Hypothalamus (tissue), 51 donors: ENCODE measurements around the gene DENND5A.
A peak's percentile ranks its signal among the peaks of the same experiment; 100 is the strongest.
"Not testable (repeated sequence)": the region's sequence is repeated elsewhere in the genome, so short reads cannot be mapped to it uniquely, and the experiment has no call there.

Source experiments
- DNase-seq, 51 donors: peaks; one replicate each; lab custom pipeline; 2025; lab: John Stamatoyannopoulos, UW

Gene DENND5A

DNA sequence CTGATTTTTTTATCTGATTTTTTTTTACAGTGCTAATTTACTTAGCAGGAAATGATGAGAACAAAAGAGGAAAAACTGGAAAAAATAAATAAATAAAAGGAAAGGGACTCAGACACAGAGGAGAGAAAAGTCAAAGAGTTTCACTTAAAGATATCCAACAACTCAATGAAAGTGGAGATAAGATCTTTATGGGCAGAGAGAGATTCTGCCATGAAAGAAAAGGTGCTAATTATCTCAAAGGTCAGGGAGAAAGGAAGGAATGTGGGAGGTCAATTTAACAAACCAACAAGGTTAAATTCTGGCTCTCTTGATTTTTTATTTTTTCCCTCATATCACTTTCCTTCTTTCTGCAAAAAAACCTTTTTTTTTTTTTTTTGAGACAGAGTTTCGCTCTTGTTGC lies 86.0 kb downstream of the DENND5A start:
- no peak for DNase-seq

DNA sequence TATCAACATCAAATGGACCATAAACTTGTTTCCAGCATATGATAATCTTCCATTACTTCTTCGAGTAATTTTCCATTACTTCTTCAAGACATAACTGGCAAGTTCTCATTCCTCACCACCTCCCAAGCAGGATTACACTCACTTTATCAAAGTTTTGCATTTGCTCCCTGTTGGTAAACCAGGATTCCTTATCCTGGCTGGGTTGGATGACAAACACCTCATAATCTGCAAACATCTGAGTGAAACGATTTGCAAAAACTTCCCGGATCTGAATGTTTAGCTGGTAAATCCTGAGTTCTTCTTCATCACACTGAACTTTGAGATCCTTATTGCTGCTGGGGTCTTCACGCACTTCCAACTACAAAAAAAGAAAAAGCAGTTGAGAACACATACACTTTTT lies 86.4 kb downstream of the DENND5A start:
- DNase-seq, result no peak

DNA sequence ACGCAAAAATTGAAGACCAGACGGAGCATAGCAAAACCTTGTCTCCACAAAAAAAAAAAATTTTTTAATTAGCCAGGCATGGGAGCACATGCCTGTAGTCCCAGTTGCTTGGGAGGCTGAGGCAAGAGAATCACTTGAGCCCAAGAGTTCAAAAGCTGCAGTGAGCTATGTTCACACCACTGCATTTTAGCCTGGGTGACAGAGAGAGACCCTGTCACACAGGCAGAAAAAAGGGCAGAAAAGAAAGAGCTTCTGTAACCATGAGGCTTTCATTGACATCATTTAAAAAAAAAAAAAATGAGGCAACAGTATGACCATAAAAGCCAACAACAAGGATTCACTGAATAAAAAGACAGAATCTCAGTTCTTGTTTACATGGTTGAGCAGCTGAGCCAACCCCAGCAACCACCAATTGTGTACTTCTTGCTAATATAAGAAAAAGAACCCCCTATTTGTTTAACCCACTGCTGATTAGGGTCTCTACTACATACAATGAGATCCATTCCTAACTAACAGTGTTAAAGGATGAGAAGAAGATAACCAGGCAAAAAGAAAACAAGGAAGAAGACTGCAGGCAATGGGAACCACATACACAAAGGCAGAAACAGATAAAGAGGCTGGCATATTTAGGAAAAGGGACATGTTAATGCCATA lies 87.6 kb downstream of the DENND5A start:
- DNase-seq, result peak in 1 of 51 donors; percentile 8

DNA sequence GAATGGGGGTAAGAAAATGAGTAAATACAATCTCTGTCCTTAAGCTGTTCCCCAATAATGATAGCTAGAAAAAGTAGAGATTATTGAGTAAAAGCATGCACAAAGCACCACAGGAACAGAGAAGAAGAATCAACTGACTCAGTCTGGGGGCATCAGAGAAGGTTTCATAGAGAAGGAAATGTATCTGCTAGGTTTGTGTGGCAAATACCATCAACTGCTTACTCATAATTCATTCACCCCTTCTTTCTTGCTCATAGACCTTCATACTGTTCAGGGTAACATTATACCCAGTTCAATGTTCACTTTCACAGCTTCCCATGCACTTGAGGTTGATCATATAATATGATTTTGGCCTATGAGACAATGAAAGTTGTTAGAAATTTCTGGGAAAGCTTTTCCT lies 88.6 kb downstream of the DENND5A start:
- DNase-seq, result no peak

DNA sequence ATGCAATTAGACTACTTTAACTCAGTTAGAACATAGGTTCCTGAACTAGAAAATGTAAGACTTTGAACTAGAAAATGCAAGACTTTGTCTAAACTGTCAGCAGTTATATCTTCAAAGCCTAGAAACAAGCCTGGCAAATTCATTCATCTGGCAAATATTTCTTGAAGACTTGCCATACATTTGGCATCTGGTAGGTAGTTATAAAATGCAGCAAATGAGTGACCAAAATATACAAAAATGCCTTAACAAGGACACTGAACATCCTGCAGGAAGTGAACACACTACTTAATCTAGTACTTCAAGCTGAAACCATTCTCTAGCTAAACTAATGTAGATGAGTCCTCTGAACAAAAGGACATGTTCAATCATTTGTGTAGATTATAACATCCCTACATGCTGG lies 89.0 kb downstream of the DENND5A start:
- DNase-seq, result no peak

DNA sequence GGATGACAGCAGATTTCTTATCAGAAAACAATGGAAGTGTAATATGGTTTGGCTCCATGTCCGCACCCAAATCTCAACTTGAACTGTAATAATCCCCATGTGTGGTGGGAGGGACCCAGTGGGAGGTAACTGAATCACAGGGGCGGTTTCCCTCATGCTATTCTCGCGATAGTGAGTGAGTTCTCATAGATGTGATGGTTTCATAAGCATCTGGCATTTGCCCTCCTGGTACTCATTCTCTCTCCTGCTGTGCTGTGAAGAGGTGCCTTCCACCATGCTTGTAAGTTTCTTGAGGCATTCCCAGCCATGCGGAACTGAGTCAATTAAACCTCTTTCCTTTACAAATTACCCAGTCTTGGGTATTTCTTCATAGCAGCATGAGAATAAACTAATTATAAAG lies 92.8 kb downstream of the DENND5A start:
- no peak for DNase-seq

DNA sequence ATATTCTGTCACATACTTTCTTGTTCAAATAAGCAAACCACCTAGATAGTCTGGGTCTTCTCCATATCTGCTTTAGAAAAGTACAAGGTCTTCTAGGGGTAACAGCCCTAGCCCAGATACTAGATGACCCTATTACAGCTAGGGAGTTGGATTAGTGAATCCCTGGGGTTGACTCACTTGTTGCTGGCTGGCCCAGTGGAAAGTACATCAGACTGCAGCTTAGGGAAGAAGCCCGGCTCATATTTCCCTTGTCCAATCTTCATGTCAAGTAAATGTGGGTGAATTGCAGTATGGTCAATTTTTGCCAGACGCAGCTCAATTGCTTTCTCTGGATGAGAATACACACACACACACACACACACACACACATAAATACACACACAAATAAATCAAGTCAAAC lies 94.7 kb downstream of the DENND5A start:
- no peak for DNase-seq

DNA sequence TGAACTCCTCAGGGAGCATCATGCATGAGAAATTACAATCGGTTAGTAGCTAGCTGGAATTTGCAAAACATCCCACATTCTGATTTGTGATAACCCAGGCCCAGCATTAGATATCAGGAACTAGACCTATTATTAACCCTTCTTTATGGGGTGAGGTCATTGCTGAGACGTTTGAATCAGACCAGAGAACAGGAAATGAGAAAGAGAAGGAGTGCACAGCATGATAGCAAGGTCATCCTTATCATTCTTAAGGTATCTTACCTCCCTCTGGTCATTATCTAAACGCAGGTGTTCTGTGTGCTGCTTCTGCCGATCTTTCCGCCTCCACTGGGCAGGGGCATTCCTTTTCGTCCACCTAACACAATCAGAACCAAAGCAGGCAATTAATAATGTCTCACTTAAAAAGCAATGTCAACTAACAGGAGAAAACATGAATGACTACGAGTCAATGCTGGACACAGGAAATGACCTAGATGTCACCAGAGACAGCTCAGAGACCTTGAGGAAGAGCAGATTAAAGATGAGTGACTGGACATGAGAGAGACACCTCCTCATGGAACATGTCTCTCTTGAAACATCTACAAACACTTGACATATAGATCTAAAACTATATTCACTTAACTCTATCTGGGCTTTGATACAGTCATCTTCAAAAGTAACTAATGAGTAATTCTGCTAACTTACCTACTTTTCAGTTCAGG lies 95.4 kb downstream of the DENND5A start:
- DNase-seq, result no peak

DNA sequence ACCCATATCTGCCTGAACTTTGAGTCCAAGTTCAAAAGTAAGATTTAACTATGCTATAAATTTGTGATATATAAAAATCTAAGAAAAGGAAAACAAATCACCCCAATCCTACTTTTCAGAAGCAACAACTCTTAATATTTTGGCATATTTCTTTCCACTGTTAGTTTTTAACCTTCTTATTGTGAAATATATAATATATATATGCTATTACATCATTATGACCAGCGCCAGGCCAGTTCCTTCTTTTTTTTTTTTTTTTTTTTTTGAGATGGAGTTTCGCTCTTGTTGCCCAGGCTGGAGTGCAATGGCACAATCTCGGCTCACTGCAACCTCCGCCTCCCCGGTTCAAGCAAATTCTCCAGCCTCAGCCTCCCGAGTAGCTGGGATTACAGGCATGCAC lies 103.2 kb downstream of the DENND5A start:
- DNase-seq, result not testable (repeated sequence)

DNA sequence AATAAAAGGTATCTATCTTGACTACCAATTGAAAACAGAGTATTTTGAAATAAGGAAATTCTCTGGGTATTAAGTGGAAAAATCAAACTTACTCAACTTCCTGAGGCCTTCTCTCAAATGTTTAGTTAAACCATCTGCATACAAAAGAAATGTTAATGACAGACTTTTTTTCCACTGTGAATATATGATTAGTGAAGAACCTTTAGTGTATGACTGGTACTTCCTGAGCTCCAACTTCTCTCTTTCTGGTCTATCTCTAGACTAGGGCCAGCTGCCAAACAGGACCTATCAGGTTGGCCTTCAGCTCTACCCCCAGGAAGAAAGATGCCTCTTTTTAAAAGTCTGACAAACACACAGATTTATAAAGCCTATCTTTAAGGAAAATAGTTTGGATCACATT lies 105.0 kb downstream of the DENND5A start:
- no peak for DNase-seq

DNA sequence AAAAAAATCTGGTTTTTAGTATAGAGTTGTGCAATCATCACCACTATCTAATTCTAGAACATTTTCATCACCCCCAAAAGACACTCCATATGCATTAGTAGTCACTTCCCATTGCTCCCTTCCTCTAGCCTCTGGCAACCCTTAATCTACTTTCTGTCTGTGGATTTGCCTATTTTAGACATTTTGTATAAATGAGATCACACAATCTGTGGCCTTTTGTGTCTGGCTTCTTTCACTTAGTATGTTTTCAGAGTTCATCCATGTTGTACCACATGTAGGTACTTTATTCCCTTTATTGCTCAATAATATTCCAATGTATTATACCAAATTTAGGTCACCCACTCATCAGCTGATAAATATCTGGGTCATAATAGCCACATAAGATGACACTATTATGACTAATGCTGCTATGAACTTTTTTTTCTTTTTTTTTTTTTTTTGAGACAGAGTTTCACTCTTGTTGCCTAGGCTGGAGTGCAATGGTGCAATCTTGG lies 106.2 kb downstream of the DENND5A start:
- DNase-seq, result no peak

DNA sequence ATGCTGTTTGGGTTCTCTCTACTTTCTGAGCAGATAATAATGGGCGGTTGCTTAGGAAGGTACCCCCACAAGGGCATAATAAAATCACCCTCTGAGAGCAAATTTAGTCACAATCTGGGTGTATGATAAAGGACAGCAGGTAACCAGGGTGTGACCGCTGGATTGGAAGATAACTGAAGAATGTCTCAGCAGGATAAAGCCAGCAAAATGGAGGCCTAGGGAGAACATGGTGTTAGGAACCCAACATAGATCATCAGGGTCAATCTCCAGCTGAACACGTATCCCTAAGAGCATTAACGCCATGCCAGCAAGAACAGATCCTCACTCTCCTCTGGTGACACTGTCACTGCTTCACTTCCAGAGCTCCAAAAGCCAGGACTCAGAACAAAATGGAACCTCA lies 109.2 kb downstream of the DENND5A start:
- DNase-seq, result no peak

DNA sequence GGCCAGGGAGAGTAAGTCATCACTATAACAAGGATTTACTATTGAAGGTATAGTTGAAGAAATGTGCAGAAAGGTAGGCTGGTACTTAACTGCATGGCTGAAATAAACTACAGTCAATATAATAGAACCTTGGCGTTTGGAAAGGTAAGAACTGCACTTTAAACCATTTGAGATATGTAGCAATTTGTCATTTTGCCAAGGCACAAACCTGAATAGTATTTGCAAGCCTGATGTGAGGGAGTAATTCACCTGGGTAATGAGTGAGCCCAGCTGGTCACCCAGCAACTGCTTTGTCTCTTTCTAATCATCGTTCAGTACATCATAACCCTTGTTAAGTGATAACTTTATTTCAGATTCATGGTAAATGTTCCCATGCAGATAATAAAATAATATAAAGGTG lies 111.5 kb downstream of the DENND5A start:
- DNase-seq, result no peak

DNA sequence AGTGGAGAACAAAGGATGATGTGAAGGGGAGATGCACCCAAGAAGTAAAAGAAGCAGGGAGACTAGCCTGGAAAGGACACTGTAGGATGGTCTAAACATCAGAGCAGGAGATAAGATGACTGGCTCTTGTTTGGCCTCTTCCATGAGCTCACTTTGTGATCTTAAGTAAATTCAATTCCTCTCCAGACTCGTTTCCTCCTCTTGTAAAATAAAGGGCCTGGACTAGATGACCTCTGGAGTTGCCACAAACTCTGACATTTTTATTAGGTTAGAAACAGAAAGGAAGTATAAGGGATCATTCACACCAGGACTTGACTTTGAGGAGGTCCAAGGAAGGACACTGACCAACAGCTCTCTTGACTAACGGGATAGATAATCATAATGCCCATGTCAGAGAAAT lies 113.5 kb downstream of the DENND5A start:
- DNase-seq, result no peak

DNA sequence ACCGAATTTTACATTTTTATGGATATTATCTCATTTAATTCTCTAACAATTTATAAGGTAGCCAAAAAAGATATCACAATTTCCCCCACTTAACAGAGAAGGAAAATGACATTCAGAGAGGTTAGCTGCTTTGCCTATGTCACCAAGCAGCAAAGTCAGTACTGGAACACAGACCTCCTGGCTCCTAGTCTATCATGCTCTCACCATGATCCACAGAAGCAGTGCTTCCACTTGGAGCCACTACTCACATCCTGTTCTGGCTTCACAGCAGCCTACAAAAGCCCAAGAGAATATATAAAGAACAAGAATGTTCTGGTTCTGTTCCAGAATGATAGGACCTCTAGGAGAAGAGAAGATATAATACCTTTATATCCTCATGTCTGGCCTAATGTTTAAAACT lies 114.2 kb downstream of the DENND5A start:
- no peak for DNase-seq

DNA sequence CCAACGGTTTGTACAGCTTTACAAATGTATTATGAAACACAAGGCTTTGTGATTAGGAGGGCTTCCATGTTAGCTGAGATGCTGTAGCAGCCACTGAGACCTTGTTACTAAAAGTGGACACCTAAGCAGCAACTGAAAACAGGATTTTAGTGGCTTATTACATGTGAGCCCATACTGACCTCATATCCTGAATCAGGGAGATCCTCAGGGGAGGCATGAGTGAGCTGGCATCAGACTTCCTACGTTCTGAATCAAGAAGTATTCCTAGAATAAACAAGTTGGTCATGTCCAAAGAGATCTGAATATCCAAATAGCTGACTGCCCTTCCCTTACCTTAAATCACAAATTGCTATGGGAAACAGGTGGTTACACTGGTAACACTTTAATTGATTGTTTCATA lies 114.6 kb downstream of the DENND5A start:
- DNase-seq, result no peak

DNA sequence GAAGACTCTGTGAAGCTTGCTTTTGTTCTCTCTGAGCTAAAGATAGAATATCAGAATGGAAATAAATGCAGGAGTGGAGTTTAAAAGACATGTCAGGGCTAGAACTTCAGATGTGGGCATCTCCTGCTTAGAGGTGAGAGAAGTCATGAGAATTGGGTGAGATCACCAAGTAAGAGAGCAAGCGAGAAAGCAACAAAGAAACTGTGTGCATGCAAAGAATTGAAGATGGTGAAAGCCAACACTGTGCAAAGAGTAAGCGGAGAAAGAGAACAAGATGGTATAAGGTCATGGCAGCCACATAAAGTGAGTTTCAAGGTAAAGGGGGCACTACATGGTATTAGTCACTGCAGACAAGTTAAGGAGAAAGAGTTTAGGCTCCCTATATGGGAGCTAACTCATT lies 116.4 kb downstream of the DENND5A start:
- no peak for DNase-seq

DNA sequence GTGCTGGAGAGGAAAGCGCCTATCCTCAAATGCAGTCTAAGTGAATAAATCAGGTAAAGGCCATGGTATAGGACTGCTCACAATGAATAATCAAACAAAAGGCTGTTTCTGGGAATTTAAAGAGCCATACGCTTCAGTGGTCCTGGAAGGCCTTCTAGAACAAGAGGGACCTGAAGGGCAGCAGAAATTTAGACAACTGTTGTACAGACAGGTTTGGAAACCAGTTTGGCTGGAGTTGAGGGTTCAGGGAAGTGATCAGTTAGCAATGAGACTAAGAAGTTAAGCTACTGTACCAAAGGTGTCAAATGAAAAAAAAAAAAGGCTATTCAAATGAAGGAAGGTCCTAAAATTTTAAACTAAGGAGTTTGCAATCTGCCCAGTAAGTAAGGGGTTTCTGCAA lies 117.1 kb downstream of the DENND5A start:
- DNase-seq, result no peak

DNA sequence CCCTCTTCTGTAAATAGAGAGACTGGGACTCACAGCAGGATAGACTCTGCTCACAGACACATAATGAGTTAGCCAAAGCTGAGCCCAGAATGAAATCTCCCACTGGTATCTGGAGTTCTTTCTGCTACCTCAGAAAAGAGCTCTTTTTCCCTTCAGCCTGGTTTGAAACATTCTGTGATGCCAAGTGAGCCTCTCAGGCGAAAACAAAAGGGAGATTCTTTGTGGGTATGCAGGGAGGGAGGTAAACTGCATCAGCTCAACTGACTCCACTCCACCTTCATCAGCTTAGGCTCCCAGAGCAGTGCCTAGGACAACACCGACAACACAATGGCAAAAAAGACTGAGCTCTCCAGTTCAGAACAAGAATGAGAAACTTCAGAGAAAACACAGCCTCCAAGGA lies 118.7 kb downstream of the DENND5A start:
- peak in 5 of 51 donors; percentile 4 to 30 (median 18) for DNase-seq

DNA sequence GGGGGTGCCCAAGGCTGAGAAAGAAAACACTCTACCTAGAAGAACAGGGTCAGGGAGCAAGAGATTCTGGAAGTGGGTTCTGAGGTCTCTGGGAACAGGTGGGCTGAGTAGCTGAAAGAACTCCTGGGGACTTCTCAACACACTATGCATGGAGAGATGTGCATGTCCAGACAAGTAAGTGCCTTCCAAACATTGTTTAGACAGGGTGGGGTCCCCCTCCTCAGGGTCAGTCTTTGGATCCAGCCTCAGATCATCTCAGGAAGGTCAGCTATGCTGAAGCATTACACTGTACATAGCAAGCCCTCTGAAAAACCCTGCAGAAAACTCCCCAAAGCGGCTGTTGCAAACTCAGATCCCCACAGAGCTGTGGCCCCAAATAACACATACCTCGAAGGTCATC lies 119.9 kb downstream of the DENND5A start:
- no peak for DNase-seq

DNA sequence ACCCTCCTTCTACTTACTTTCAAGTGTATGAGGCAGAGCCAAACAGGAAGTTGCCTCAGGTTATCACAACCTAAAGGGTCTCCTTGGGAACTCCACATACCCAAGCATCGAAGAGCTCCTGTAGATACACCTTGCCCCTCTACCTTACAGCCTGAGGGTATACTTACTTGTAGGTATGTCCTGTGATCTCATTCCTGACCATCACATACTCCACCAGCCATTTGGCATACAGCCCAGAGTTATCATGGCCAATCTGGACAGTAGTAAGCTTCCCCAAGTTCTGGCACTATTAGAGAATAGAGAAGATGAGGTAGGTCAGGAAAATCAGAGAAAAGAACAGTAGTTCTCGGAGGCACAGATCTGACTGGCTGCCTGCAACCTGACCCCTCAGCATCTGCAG lies 120.3 kb downstream of the DENND5A start:
- no peak for DNase-seq

DNA sequence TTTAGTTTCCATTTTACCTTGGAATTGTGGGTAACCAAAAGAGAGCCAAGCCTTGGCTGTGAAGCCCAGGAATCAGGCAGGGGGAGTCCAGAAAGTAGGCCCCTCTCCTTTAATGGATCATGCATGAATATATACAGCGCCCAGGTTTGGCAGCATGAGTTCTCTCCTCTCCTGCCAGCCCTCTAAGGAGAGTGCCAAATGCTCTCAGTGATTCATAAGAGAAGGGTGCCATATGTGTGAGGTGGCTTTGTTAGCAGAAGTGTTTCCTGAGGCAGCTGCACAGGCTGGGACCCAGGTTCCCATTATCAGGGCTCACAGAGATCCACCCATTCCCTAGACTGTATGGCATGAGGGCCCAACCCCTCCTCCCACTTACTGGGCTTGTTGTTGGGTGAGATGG lies 121.4 kb downstream of the DENND5A start:
- DNase-seq, result no peak

DNA sequence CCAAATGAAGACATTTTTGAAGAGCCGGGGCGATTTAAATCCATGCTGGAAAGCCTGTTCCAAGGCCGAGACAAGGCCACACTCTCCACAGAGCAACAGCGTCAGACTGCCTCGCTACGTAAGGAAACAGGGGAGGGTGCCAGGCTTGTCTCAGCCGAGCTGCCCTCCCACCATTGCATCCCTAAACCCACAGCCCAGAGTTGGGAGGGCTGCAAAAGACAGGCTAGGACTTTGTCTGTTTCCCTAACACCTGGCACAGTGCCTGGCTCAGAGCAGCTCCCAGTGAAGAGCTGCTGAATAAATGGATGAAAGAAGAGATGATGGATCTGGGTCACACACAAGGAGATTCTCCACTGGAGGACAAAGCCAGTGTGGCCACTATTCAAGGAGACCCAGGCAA lies 122.4 kb downstream of the DENND5A start:
- peak in 43 of 51 donors; percentile 16 to 91 (median 71) for DNase-seq
